CD14-positive monocyte (primary cell): ENCODE measurements around the gene LIN7B. TPM values are rescaled to one million over a fixed set of nuclear protein-coding genes. Genes with fewer than 3 reads are reported as not detected.

Experiments
- DNase-seq, 3 donors: peaks; one replicate each; pipeline ENCODE4 v3.0.0-alpha.2; 2011 to 2022
- H2AFZ ChIP-seq: 2 replicates; pipeline ENCODE4 v1.6.0; 2012; ENCODE audit warnings: mild to moderate bottlenecking, low read depth, low read length, inconsistent platforms; ENCODE audit not compliant: insufficient read depth, poor library complexity, severe bottlenecking
- H3K27ac ChIP-seq, 2 donors: 1 replicate in 1 of 2; 2 replicates in 1 of 2; pipeline ENCODE4 v1.5.1; 2012 to 2013; ENCODE audit warnings: low read length in 2 of 2, control low read depth in 1 of 2, inconsistent platforms in 1 of 2, low read depth in 1 of 2, mild to moderate bottlenecking in 1 of 2
- H3K27me3 ChIP-seq, 2 donors: one replicate each; pipeline versions ENCODE4 v1.6.0 to v1.6.1; 2011 to 2013; ENCODE audit warnings: low read length in 2 of 2; ENCODE audit not compliant: control insufficient read depth in 2 of 2, insufficient read depth in 2 of 2
- H3K36me3 ChIP-seq, 2 donors: replicated peaks in 1 of 2; 1 replicate in 1 of 2; 2 replicates in 1 of 2; pipeline versions ENCODE4 v1.5.1 to v1.6.1; 2012 to 2013; ENCODE audit warnings: low read length in 2 of 2, control low read depth in 1 of 2, inconsistent platforms in 1 of 2, mild to moderate bottlenecking in 1 of 2; ENCODE audit not compliant: insufficient read depth in 2 of 2, control insufficient read depth in 1 of 2
- H3K4me1 ChIP-seq, 2 donors: 1 replicate in 1 of 2; 2 replicates in 1 of 2; pipeline versions ENCODE4 v1.5.1 to v1.6.1; 2012 to 2013; ENCODE audit warnings: low read length in 2 of 2, control low read depth in 1 of 2, inconsistent platforms in 1 of 2, mild to moderate bottlenecking in 1 of 2, moderate library complexity in 1 of 2; ENCODE audit not compliant: insufficient read depth in 2 of 2, control insufficient read depth in 1 of 2
- H3K4me2 ChIP-seq: replicated peaks from 2 replicates; pipeline ENCODE3; 2012; ENCODE audit warnings: low read length, moderate library complexity, mild to moderate bottlenecking; ENCODE audit not compliant: poor library complexity, severe bottlenecking; ENCODE audit errors: extremely low read depth
- H3K4me3 ChIP-seq, 3 experiments: fragments of 200-600 bp in 1 of 3; sonication (generic) in 1 of 3; replicated peaks in 1 of 3; 1 replicate in 2 of 3; 2 replicates in 1 of 3; pipeline ENCODE4 v1.5.1; 2011 to 2013; ENCODE audit warnings: low read length in 3 of 3, mild to moderate bottlenecking in 3 of 3, control low read depth in 2 of 3, low read depth in 2 of 3, inconsistent platforms in 1 of 3, moderate library complexity in 1 of 3
- H3K79me2 ChIP-seq: 2 replicates; pipeline ENCODE4 v1.6.0; 2012; ENCODE audit warnings: mild to moderate bottlenecking, control low read depth, inconsistent platforms, low read length, moderate library complexity; ENCODE audit not compliant: insufficient read depth
- H3K9ac ChIP-seq: 2 replicates; pipeline ENCODE4 v1.6.0; 2017; ENCODE audit warnings: low read length, mild to moderate bottlenecking; ENCODE audit not compliant: insufficient read depth, poor library complexity, severe bottlenecking
- H3K9me3 ChIP-seq, 2 donors: replicated peaks in 1 of 2; 1 replicate in 1 of 2; 2 replicates in 1 of 2; pipeline versions ENCODE4 v1.5.1 to v1.6.1; 2012 to 2013; ENCODE audit warnings: low read length in 2 of 2, control low read depth in 1 of 2; ENCODE audit not compliant: control insufficient read depth in 1 of 2, insufficient read depth in 1 of 2
- H4K20me1 ChIP-seq: 2 replicates; pipeline ENCODE4 v1.6.0; 2012; ENCODE audit warnings: mild to moderate bottlenecking, low read length, control low read depth, moderate library complexity; ENCODE audit not compliant: insufficient read depth
- H3K27ac Mint-ChIP-seq, 7 donors: one replicate each; pipeline ENCODE4 v1.8.0; 2020; ENCODE audit warnings: mild to moderate bottlenecking in 7 of 7, mixed read lengths in 7 of 7, moderate library complexity in 6 of 7, inconsistent platforms in 2 of 7
- H3K27me3 Mint-ChIP-seq, 3 donors: one replicate each; pipeline ENCODE4 v1.8.0; 2021 to 2022; ENCODE audit warnings: low read depth in 3 of 3, mild to moderate bottlenecking in 3 of 3, mixed read lengths in 3 of 3, moderate library complexity in 3 of 3, inconsistent platforms in 1 of 3
- H3K36me3 Mint-ChIP-seq, 2 donors: one replicate each; pipeline ENCODE4 v1.8.0; 2020; ENCODE audit warnings: mixed read lengths in 2 of 2, inconsistent platforms in 1 of 2, mild to moderate bottlenecking in 1 of 2
- H3K4me1 Mint-ChIP-seq: one replicate; pipeline ENCODE4 v1.8.0; 2020; ENCODE audit warnings: mild to moderate bottlenecking, mixed read lengths
- H3K4me3 Mint-ChIP-seq, 2 donors: one replicate each; pipeline ENCODE4 v1.8.0; 2020; ENCODE audit warnings: mild to moderate bottlenecking in 2 of 2, mixed read lengths in 2 of 2, moderate library complexity in 1 of 2
- H3K9me3 Mint-ChIP-seq, 7 donors: one replicate each; pipeline ENCODE4 v1.8.0; 2020 to 2022; ENCODE audit warnings: mixed read lengths in 7 of 7, mild to moderate bottlenecking in 6 of 7, moderate library complexity in 6 of 7, inconsistent platforms in 2 of 7
- WGBS: methylation state at CpG from one replicate; pipeline ENCODE4 v1.1.5; 2013; ENCODE audit warnings: missing lambda C conversion rate; ENCODE audit not compliant: insufficient coverage; 5-methylcytosine and 5-hydroxymethylcytosine counted together
- intact Hi-C, 2 donors: fragments of 100-400 bp; cut with micrococcal nuclease; formaldehyde crosslinking; loops; one replicate each; pipeline versions ENCODE4 v1.15.0 to v1.15.1; 2023
- polyA plus RNA-seq, 3 donors: library from polyadenylated mRNA; depleted of rRNA in 1 of 3; unstranded in 2 of 3; stranded (reverse) in 1 of 3; fragments of 300-500 nt in 2 of 3; fragments of >200 nt in 1 of 3; fragmentation: Illumina TruSeq in 2 of 3; gene quantifications; 1 replicate in 2 of 3; 2 replicates in 1 of 3; pipeline ENCODE4 v1.2.3, GENCODE V29; 2012 to 2021
- TF ChIP-seq, protein P1 (sequence below): fragments of 200-600 bp; IDR thresholded peaks from one replicate; pipeline ENCODE4 v1.8.0; 2022; ENCODE audit warnings: antibody characterized with exemption, mild to moderate bottlenecking

The LIN7B gene
- polyA plus RNA-seq, 3 donors = 4.1 to 9.2 (median 4.2) TPM

DNA sequence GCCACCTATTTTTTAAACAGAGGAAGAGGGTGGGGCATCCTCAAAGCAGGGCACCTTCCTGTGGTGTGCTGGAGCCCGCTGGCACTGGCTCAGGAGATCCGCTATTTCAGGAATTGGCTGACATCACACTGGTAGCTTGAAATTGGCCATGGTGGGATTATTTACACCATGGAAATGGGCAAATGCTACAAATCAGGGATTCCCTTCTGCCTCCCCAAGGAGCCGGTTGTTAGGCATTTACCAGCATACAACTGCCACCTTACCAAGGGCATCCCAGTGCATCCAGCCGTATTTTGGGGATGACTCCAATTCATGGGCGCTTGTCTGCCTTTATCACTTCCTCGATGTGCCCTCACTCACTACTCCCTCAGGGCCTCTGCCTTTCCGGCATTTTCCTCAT is 26.8 kb downstream of the LIN7B start:
- intact Hi-C loops = no loop called here
- H3K4me3 ChIP-seq = no peak overlapping the region
- no peaks in the 10 kb centered on the region for H3K36me3 ChIP-seq
- Mint-ChIP-seq H3K36me3 (no peaks in the 10 kb centered on the region), H3K27me3 (peaks cover 16 to 25% (median 21%) of the 10 kb centered on the region in 3 donors), H3K4me3 (peak overlapping the region in 1 of 2 donors; percentile 22), H3K9me3 (peaks cover 2 to 5% (median 3%) of the 10 kb centered on the region in 7 donors), H3K4me1 (peaks cover 24% of the 10 kb centered on the region), H3K27ac (peak overlapping the region in 1 of 7 donors; percentile 0)
- no peak overlapping the region for H2AFZ ChIP-seq
- H3K27ac ChIP-seq = no peak overlapping the region
- DNase-seq = no peak
- peaks cover 0 to 3% of the 10 kb centered on the region in 2 donors for H3K9me3 ChIP-seq
- H4K20me1 ChIP-seq = no peaks in the 10 kb centered on the region
- H3K9ac ChIP-seq = no peak overlapping the region
- H3K27me3 ChIP-seq = peaks cover 0 to 7% of the 10 kb centered on the region in 2 donors
- H3K4me2 ChIP-seq = no peak overlapping the region
- 76% methylated on average over 5 of the region's 7 CpGs for WGBS
- H3K4me1 ChIP-seq = peaks cover 15 to 24% of the 10 kb centered on the region in 2 donors
- no peaks in the 10 kb centered on the region for H3K79me2 ChIP-seq
- TF ChIP-seq, protein P1, sequence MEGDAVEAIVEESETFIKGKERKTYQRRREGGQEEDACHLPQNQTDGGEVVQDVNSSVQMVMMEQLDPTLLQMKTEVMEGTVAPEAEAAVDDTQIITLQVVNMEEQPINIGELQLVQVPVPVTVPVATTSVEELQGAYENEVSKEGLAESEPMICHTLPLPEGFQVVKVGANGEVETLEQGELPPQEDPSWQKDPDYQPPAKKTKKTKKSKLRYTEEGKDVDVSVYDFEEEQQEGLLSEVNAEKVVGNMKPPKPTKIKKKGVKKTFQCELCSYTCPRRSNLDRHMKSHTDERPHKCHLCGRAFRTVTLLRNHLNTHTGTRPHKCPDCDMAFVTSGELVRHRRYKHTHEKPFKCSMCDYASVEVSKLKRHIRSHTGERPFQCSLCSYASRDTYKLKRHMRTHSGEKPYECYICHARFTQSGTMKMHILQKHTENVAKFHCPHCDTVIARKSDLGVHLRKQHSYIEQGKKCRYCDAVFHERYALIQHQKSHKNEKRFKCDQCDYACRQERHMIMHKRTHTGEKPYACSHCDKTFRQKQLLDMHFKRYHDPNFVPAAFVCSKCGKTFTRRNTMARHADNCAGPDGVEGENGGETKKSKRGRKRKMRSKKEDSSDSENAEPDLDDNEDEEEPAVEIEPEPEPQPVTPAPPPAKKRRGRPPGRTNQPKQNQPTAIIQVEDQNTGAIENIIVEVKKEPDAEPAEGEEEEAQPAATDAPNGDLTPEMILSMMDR = no peak

DNA sequence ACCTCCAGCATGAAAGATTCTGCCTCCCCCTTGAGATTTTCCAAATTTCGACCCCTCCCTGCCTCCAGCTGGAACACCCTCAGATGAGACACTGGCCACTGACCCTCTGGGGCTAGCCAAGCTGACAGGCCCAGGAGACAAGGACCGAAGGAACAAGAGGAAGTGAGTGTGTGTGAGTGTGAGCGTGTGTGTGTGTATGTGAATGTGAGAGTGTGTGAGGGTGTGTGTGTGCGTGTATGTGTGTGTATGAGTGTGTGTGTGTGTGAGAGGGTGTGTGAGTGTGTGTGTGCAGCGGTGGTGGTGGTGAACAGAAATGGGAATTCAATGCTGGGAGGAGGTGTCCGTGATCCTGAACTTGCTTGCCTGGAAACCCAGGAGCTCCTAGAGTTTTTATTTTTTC is 27.2 kb downstream of the LIN7B start:
- Mint-ChIP-seq H3K4me3 (peak overlapping the region in 1 of 2 donors; percentile 22), H3K9me3 (peaks cover 0 to 3% (median 2%) of the 10 kb centered on the region in 7 donors), H3K4me1 (peaks cover 24% of the 10 kb centered on the region), H3K27ac (peak overlapping the region in 1 of 7 donors; percentile 0), H3K27me3 (peaks cover 19 to 26% (median 25%) of the 10 kb centered on the region in 3 donors), H3K36me3 (no peaks in the 10 kb centered on the region)
- TF ChIP-seq, protein P1 = no peak
- 80% methylated on average over 3 of the region's 6 CpGs for WGBS
- no peaks in the 10 kb centered on the region for H3K79me2 ChIP-seq
- H3K36me3 ChIP-seq = no peaks in the 10 kb centered on the region
- H3K4me1 ChIP-seq = peaks cover 13 to 22% of the 10 kb centered on the region in 2 donors
- H3K4me2 ChIP-seq = no peak overlapping the region
- no peak for DNase-seq
- no peak overlapping the region for H3K4me3 ChIP-seq
- H3K9me3 ChIP-seq = no peaks in the 10 kb centered on the region
- intact Hi-C loops = no loop called here
- no peaks in the 10 kb centered on the region for H4K20me1 ChIP-seq
- no peak overlapping the region for H3K9ac ChIP-seq
- no peak overlapping the region for H3K27ac ChIP-seq
- no peak overlapping the region for H2AFZ ChIP-seq
- H3K27me3 ChIP-seq = peaks cover 0 to 7% of the 10 kb centered on the region in 2 donors
